ENCODE results near the gene MAML2.
"Not testable (repeated sequence)": the region's sequence is repeated elsewhere in the genome, so short reads cannot be mapped to it uniquely, and the experiment has no call there.

Gene MAML2

DNA sequence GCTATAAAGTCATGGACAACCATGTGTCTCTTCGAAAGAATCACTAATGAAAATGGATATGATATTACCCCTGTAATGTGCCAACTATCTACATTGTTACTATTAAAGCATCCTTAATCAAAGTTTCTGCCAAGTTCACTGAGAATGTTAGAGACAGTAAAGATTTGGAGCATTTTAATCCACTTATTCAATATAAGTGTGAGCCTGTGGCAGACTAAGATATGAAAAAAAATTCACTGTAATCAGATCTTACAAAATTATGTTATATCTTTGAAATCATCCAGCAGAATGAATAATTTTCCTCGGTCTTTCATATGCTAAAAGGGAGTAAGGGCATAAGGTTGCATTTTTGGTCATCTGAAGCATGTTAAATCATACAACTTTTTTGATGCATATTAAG, 49.9 kb downstream of the MAML2 start:
- DNase-seq (ENCODE audit: low read depth, low spot score) = no peak

DNA sequence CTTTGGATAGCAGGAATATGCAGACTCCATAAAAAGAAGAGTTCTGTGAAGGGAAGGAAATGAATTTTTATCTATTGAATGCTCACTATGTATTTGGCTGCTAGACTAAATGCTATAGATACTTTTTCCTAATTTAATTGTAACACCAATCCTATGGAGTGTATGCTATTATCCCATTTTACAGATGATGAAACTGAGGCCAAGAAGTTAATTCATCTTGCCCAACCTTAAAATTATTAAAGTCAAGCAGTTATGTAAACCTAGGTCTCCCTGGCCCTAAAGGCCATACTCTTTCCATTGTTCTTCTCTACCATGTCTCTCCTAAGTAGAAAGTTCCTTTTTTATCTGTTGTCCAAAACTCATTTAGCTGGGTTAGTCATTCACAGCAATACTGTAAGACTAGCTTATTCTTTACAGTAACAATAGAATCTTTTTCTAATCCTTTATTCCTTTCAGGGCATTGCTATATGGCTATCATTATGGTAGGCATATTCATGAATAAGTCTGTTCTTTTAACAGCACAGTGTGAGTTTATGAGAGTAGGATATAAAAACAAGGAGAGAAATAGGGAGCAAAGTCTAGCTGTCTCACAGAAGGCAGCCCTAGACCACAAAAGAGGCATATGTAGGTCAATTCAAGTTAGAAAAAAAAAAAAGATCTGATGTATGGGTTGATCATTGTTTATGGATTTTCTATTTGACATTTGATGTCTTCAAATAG, 50.5 kb downstream of the MAML2 start:
- no peak for DNase-seq (ENCODE audit: low read depth, low spot score)

DNA sequence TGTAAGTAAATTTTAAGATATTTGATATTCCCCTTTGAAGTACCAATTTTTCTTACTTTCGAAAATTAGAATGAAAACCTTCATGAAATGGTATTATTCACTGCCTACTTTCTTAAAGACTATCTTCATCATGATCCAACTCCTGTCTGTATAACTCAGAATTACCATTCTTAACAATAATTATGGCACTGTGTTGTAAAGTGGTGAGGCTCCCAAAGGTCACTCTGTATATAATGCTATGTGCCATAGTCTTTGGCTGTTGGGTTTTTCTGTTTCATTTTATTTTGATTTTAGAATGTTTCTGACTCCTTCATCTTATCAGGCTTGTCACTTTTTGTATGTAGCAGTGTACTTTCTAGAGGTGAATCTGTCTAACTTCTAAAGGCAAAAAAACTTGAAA, 52.4 kb downstream of the MAML2 start:
- no peak for DNase-seq (ENCODE audit: low read depth, low spot score)

DNA sequence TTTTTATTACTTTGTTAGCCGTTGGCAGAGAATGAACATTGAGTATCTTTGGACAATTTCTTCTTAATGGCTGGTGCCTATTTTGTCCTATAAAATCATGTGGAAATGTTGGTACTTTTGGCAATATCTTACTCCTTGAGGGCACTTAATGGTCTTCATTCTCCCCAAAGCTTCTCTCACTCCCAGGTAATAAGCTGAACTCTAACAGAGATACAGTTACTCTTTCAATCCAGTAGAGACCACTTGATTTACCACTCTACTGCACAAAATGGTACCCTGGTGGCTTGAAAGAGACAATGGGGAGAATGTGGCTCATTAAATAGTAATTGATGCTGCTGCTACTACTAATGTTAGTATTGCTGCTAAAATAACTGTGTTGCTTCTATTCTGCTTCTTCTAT, 53.0 kb downstream of the MAML2 start:
- no peak for DNase-seq (ENCODE audit: low read depth, low spot score)

DNA sequence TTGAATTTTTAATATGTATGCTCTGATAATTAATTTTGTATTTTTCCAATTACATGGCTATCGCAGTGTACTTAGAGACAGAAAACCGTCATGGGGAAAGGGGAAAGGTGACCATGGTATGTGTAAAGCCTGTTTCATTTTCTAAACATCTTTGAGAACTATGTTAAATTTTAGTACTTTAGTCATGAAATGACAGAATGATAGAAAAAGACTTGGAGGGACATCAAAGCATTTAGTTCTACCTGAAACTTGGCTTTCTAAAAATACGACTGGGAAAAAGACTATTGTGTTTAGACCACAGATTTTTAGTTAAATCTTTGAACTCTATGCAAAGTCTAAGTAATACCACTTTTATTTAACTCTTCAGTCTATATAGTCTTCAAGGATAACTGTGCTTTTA, 54.1 kb downstream of the MAML2 start:
- DNase-seq (ENCODE audit: low read depth, low spot score) = no peak

DNA sequence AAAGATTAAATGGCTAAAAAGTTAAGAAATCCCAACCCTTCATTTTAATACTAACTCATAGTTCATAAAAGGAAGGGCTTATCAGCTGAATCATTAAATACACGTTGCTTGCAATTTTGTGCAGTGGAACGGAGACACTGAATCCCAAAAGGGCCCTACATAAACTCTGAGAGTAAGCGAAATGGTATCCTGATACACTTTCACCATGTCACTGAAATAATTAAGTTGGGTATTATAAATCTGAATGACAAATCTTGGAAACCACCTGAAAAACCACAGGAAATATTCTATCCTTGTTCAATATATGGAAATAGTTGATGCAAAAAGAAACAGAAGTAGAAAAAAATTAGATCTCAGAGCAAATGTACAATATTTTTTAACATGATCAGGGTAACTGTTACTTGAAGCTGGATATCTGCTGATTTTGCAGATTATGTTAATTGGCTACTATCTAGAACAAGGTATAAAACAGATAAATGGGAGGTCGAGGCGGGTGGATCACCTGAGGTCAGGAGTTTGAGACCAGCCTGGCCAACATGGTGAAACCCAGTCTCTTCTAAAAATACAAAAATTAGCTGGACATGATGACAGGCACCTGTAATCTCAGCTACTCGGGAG, 55.1 kb downstream of the MAML2 start:
- no peak for DNase-seq (ENCODE audit: low read depth, low spot score)

DNA sequence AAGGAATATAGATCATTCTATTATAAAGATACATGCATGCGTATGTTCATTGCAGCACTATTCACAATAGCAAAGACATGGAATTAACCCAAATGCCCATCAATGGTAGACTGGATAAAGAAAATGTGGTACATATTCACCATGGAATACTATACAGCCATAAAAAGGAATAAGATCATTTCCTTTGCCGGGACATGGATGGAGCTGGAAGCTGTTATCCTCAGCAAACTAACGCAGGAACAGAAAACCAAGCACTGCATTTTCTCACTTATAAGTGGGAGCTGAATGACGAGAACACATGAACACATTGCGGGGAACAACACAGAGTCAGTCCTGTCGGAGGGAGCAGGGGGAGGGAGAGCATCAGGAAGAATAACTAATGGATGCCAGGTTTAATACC, 57.0 kb downstream of the MAML2 start:
- not testable (repeated sequence) for DNase-seq (ENCODE audit: low read depth, low spot score)

DNA sequence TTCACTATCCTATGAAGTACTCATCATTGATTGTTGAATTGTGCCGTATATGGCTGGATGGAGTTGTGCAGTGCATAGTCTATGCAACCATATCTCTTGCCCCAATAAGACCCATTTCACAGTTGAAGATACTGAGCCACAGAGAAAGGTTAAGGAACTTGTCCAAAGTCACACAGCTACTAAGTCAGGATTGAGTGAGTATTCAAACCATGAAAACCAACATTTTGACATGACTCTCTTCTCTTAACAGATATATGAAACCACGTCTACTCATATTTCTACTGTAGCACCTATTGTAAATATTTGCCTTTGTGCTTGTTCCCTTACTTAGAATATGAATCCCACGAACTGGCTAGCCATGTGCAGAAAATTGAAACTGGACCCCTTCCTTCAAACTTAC, 58.1 kb downstream of the MAML2 start:
- no peak for DNase-seq (ENCODE audit: low read depth, low spot score)

DNA sequence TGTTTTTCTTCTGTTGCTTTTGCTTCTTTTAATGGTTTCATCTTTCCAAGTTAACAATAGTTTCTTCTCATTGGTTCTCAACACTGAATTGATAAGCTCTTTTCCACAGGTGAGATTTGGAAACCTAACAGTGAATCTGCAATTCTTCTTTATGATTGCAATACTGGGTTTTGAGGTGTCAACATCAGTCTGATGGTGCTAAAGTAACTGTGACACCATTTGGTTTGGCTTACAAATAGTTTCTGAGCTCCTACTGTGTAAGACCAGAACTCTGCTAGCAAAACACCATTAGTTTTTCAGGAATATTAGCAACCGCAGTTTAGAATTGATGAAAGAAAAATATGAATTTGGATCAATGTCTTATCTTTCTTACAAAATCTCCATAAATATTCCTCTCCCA, 58.6 kb downstream of the MAML2 start:
- DNase-seq (ENCODE audit: low read depth, low spot score) = no peak

DNA sequence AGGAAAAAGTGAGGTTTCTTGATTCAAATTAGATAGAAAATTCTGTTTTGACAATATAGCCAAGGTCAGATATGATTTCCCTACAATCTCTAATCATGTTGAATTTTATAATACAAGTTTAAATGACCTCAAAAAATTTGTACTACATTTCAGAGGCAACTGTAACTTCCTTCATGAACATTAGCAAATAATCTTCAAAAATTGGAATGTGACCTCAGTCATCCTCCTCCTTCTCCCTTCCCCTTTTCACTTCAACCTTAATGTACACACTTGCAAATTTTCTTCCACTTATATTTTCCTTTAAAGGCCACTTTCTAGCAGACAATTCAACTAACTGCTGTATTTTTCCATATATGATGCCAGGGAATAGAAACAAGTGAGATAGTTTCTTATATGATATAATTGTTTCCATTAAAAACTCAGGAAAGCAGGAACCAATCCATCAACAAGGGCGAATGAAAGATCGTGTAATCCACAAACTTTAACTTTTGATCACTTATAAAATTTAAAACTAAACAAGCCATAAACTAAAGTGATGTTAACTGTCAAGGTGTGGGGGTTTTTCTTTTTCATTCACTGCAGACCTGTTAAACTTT, 60.3 kb downstream of the MAML2 start:
- no peak for DNase-seq (ENCODE audit: low read depth, low spot score)

DNA sequence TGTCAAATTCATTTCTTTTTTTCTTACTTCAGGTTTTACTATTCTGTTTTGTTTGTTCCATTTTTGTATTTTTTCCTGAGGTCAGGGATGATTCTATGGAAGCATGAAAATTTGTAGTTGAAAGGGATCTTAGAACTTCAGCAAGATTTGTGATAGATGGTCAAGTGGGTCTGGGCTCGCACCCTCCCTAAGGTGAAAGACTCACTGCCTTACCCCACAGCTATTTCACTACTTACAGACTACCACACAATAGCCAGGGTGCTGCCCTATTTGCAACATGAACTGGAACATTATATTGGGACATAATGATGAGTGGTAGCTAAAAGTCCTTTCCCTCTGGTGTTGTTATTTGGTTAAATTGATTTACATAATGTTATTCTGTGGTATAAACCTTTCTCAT, 62.6 kb downstream of the MAML2 start:
- DNase-seq (ENCODE audit: low read depth, low spot score) = no peak

DNA sequence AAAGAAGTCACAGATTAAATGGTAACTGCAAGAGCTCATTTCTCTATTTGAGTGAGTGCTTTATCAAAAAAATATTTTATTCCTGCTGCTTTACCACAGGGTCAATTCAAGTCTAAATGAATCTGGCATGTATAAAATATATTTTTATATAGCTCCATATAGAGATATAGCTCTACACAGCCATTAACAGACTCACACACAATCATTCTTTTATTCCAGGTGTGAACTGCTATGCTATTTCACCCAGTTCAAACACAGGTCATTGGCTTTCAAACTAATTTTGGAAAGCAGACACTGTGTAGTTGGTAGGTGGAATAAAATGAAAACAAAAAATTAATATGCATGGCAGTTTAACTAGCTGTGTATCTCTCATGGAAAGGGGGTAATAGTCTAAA, 63.1 kb downstream of the MAML2 start:
- DNase-seq (ENCODE audit: low read depth, low spot score) = no peak

DNA sequence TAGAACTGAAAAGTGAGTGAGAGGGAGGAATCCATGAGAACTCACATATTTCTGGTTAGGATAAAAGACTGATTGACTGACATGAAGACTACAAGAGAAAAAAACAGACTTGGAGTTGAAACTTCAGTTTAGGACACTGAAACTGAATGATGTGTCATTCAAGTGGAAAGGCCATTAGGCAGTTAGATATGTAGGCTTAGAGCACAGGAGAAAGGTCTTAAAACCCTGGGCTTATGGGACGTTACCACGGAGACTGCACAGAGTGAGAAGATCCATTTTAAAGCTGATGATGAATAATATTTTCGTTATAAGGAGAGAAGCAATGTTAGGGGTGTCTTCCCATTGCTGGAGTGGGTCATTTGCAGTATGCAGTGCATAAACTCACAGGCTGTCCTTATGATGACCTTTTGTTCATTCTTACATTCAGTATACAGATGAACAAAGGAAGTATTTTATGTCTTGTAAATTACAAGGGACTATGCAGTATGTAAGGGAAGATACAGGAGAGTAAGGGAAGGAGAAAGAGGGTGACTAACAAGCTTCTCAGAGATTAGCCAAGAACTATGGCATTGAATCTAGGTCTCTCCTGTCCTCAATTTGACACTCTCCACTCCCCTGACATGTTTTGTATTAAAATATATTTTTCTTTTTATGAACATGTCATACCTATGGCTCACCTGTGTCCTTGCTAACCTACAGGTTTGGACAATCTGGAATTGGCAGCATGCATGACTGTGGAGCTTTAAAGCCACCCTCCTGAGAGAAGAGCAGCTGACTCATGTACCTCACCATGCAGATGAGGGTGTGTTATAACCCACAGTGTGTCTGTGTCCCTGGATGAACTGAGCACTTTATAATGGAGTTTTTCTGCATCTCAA, 63.7 kb downstream of the MAML2 start:
- DNase-seq (ENCODE audit: low read depth, low spot score) = no peak

DNA sequence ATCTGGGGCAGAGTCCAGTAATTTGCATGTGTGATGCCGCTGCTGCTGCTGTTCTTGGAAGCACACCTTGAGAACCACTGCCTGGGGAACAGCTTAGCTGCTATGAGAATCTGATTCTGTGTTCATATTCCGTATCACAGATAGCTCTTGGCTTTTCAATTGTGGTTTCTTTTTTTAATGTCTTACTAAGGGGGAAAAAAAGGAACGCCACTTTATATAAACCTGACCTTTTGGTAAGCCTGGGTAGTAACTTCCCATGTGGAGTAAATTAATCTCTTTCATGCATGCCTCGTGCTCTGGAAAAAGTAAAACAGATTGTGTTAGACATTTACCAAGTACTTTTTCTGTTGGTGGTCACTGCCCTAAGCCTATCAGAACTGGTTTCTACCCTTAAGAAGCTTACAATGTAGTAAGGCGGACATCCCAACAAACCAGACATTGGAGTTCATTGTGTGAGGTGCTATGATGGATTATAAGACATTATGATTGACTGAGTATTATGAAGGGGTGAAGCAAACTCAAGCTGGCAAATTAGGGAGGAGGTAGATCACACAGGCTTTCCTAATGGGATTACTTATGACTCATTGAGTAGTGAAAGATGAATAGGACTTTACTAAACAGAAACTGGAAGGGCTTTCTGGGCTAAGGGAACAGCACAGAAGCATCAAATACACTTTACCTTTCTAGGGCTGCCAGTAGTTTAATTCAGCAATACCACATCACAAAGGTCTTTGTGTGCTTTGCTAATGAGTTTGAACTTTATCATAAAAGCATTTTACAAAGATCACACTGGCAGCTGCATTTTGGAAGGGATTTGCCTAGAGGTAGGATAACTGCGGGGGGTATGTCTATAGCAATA, 64.7 kb downstream of the MAML2 start:
- DNase-seq (ENCODE audit: low read depth, low spot score) = no peak

DNA sequence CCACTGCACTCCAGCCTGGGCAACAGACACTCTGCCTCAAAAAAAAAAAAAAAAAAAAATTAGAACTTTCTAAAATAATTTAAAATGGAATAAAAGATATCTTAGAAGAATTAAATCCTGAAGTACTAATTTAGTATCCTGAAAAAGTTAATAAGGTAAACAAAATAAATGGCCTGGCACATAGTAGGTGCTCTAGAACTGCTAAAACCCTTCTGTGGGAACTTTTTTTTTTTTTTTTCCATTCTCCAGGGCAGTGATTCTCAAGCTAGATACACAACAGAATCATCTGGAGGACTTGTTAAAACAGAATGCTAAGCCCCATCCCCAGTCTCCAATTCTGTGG, 65.3 kb downstream of the MAML2 start:
- DNase-seq (ENCODE audit: low read depth, low spot score) = no peak

DNA sequence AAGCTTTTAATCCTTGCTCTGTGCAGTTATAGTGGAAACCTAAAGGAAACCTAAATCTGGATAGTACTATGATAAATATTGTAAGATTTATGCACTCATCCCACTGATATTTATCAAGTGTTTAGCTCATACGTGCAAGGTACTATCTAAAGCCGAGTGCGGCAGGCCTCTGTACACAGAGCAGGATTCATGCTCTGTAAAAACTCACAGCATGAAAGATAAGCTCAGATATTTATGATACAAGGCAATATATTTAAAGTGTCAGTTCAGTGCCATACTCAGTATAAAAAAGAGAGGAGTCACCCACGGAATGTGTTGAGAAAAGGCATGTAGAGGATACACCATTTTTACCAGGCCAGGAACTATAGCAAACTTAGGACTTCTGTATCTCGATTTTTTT, 66.2 kb downstream of the MAML2 start:
- DNase-seq (ENCODE audit: low read depth, low spot score) = no peak

DNA sequence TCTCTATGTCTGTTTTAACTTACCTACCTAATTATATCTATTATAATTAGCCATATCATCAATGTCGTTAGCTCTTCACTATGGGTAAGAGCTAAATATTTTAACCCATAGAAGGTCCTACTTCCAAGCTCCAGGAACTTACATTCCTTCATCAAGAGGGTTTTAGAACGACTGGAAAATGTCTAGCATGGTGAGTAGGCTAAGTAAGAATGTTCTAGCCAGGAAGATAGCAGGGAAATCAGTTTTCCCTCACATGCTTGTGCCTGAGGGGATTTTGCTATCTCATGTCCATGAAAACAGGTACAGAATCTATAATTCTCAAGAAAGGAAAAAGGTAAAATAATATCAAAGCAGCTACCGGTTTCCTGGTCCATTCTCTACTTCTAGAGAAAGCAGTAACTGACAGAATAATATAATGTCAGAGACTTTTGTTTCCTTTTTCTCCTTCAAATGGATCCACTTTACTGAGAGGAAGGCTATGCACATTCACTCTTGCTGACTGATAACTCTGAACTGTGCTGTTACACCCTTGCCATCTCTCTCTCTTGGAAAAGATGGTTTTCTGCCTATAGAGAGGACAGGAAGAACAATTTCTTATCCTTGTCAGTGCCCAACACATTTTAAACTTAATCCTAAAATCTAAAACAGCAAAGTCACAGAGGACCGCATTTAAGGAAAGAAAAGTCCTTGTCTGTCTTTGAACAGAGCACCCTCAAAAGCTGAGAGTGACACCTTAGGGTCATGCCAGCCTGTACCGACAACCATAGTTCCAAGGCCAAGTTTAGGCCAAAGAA, 67.0 kb downstream of the MAML2 start:
- DNase-seq (ENCODE audit: low read depth, low spot score) = no peak

DNA sequence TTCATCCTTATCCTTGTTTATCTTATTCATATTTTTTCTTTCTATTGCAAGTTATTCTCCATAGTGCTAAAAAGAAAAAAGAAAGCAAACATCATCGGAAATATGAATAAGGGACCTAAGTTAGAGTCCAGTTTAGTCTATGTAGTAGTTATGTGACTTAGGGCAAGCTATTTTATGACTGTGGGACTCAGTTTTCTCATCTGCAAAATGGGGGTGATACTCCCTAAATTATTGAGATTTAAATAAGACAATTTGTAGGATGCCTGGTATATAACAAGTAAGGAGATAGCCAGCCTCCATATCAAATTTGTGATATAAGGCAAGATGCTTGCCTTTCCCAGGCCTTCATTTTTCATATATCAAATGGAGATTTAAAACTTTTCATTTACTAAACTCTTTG, 69.5 kb downstream of the MAML2 start:
- no peak for DNase-seq (ENCODE audit: low read depth, low spot score)

DNA sequence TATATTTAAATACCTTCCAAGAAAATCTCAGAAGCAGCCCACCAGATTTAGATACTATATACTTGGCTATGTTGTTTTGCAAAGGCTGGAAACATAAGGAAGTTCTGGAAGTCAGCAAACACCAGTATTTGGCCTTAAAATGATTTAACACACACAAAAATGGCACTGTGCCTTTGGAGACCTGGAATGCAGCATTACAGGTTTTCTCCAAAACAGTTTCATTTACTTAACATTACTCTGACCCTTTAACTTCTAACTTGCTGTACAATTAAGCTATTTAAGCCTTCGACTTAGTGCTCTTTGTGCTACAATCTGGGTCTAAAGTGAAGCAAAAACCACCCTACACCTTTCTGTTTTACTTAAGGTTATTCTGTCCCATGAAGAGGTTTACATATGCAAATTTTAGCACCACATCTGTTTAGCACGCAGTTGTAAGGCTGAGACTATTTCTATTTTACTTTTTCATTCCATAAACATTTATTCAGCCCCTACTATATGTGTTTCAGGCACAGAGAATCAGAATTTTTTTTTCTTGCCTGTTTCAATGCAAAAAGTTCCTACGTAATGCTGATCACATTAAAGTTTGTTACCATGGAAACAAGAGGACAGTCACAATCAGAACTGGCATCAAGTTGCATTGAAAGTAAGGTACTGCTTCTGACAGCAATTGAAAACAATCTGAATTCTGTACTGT, 70.3 kb downstream of the MAML2 start:
- DNase-seq (ENCODE audit: low read depth, low spot score) = no peak

DNA sequence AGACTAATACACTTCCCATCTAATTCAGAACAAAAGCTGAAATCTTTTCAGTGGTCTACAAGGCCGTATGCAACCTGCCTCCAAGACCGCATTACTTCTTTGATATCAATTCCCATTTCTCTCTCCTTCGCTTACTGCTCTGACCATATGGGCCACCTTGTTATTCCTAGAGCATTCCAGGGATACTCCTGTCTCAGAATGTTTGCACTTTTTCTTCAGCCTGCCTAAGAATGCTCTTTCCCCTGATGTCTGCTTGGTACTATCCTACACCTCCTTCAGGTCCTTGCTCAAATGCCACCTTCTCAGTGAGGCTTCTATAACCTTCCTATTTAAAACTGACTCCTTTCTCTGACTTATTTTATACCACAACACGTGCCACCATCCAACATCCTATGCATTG, 71.2 kb downstream of the MAML2 start:
- DNase-seq (ENCODE audit: low read depth, low spot score) = no peak
